Measurements from ENCODE around the gene SUCLG1.

Gene SUCLG1

DNA sequence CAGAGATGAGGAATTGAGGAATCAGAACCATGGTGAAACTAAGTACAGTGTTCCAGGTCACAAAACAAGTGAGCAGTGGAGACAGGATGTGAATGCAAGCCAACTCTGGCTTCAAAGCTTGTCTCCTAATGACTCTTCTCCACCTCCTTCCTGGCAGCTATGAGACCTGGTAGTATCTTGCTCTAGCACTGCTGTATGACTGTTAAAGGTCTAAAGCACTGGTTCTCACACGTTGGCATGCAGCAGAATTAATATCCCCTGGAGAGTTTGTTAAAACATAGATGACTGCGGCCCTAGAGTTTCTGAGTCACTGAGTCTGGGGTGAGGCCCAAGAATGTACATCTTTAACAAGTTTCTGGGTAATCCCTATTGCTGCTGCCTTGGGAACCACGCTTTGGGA is 63.3 kb downstream of the SUCLG1 start:
- no peak for TF ChIP-seq POLR2A (IDR thresholded peaks at IDR 0.05; ENCODE audit: low read depth, low read length)
- TF ChIP-seq SPI1 (IDR thresholded peaks at IDR 0.05; ENCODE audit: low read depth, low read length): no peak
- no peak for TF ChIP-seq POLR2AphosphoS5 (IDR thresholded peaks at IDR 0.05; ENCODE audit: low read depth, low read length)
- TF ChIP-seq PAX5 (IDR thresholded peaks at IDR 0.05; ENCODE audit: insufficient read depth, low read length, severe bottlenecking): no peak
- TF ChIP-seq POU2F2 (IDR thresholded peaks at IDR 0.05; ENCODE audit: low read depth, low read length): no peak
- no peak for TF ChIP-seq TAF1 (IDR thresholded peaks at IDR 0.05; ENCODE audit: low read depth, low read length)
- no peak for DNase-seq (ENCODE audit: insufficient read length, low spot score)
- no peak for FAIRE-seq

DNA sequence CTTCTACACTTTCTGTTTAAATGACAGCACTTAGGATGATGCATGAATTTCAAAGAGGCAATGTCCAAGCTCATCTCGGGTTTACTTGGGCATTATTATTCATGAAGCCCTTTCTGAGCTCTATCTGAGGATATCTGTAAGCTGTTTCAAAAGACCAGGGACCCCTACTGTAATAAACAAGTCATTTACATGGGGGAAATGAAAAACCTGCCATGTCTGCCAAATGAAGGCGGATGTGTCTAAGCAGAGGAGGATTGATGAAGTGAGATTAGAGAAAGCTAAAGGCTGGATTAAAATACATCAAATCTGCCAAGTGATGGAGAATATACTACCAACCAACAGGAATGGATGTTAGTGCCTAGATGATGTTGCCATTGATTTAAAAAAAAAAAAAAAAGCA is 64.5 kb downstream of the SUCLG1 start:
- no peak for DNase-seq (ENCODE audit: insufficient read length, low spot score)
- TF ChIP-seq TAF1 (IDR thresholded peaks at IDR 0.05; ENCODE audit: low read depth, low read length): no peak
- no peak for TF ChIP-seq SPI1 (IDR thresholded peaks at IDR 0.05; ENCODE audit: low read depth, low read length)
- no peak for TF ChIP-seq POLR2AphosphoS5 (IDR thresholded peaks at IDR 0.05; ENCODE audit: low read depth, low read length)
- no peak for TF ChIP-seq PAX5 (IDR thresholded peaks at IDR 0.05; ENCODE audit: insufficient read depth, low read length, severe bottlenecking)
- no peak for TF ChIP-seq POLR2A (IDR thresholded peaks at IDR 0.05; ENCODE audit: low read depth, low read length)
- no peak for TF ChIP-seq POU2F2 (IDR thresholded peaks at IDR 0.05; ENCODE audit: low read depth, low read length)
- FAIRE-seq: no peak

DNA sequence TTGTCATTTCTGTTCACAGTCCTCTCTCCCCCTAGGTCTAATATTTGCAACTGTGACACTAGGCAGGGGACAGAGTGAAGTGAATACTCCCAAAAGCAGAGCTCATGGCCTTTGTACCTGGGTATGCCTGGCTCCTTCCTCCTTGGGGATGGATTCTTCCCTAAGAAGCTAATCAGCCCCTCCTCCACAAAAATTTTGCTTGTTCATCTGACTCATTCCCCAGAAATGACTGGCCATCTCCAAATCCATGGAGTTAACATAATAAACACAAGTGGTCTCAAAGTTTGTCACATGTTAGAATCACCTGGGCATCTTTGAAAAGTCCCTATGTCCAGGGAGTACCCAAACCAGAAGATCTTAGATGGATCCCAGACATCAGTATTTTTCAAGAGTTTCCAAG is 65.3 kb downstream of the SUCLG1 start:
- FAIRE-seq (no peak), DNase-seq (ENCODE audit: insufficient read length, low spot score) (no peak)
- no peak for TF ChIP-seq SPI1 (IDR thresholded peaks at IDR 0.05; ENCODE audit: low read depth, low read length)
- TF ChIP-seq TAF1 (IDR thresholded peaks at IDR 0.05; ENCODE audit: low read depth, low read length): no peak
- TF ChIP-seq POU2F2 (IDR thresholded peaks at IDR 0.05; ENCODE audit: low read depth, low read length): no peak
- no peak for TF ChIP-seq POLR2A (IDR thresholded peaks at IDR 0.05; ENCODE audit: low read depth, low read length)
- no peak for TF ChIP-seq POLR2AphosphoS5 (IDR thresholded peaks at IDR 0.05; ENCODE audit: low read depth, low read length)
- TF ChIP-seq PAX5 (IDR thresholded peaks at IDR 0.05; ENCODE audit: insufficient read depth, low read length, severe bottlenecking): no peak

DNA sequence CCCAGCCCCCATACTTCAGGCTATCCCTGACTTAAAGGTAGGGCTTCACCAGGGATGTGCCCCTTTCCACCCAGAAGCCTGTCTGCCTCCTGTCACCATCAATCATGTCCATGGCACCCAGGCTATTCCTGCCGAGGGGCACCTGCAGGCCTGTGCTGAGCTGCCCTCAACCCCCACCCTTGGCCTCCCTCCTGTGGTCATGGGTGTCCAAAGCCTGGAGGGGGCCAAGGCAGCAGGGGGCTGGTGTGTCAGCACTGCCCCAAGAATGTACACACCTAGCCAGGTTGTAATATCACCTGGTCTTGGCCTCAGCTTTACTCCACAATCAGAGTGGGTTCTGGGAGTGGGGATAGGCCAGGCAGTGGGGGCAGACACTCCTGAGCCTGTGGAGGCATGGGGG is 69.3 kb downstream of the SUCLG1 start:
- no peak for DNase-seq (ENCODE audit: insufficient read length, low spot score)
- no peak for TF ChIP-seq POLR2A (IDR thresholded peaks at IDR 0.05; ENCODE audit: low read depth, low read length)
- TF ChIP-seq POLR2AphosphoS5 (IDR thresholded peaks at IDR 0.05; ENCODE audit: low read depth, low read length): no peak
- no peak for TF ChIP-seq PAX5 (IDR thresholded peaks at IDR 0.05; ENCODE audit: insufficient read depth, low read length, severe bottlenecking)
- TF ChIP-seq POU2F2 (IDR thresholded peaks at IDR 0.05; ENCODE audit: low read depth, low read length): no peak
- no peak for TF ChIP-seq SPI1 (IDR thresholded peaks at IDR 0.05; ENCODE audit: low read depth, low read length)
- TF ChIP-seq TAF1 (IDR thresholded peaks at IDR 0.05; ENCODE audit: low read depth, low read length): no peak
- no peak for FAIRE-seq

DNA sequence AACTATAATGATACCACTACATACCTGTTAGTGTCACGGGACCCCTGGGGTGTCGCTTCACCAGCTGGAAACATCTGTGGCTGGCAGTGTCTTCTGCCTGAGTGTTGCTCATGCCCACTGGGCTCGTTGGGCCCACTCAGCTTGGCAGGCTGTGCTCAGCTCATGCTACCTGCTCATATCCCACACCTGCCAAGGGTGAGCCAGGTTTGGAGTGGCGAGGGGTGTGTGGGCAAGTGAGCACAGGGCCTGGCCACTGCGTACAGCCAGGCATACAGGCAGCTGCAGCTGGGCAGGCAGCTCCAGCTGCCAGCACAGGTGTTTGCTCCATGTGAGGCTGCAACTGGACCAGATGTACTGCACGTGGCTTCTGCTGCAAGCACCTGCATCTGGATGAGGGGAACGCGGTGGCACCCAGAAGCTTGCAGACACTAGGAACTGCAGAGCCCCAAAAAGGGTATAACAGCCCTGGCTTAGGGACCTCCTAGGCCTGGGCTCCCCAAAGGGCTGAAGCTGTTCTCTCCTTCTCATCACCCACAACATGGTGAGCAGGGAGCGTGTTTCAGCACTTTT is 70.1 kb downstream of the SUCLG1 start:
- FAIRE-seq: no peak
- TF ChIP-seq TAF1 (IDR thresholded peaks at IDR 0.05; ENCODE audit: low read depth, low read length): no peak
- TF ChIP-seq POLR2A (IDR thresholded peaks at IDR 0.05; ENCODE audit: low read depth, low read length): no peak
- no peak for TF ChIP-seq POLR2AphosphoS5 (IDR thresholded peaks at IDR 0.05; ENCODE audit: low read depth, low read length)
- no peak for TF ChIP-seq POU2F2 (IDR thresholded peaks at IDR 0.05; ENCODE audit: low read depth, low read length)
- no peak for DNase-seq (ENCODE audit: insufficient read length, low spot score)

DNA sequence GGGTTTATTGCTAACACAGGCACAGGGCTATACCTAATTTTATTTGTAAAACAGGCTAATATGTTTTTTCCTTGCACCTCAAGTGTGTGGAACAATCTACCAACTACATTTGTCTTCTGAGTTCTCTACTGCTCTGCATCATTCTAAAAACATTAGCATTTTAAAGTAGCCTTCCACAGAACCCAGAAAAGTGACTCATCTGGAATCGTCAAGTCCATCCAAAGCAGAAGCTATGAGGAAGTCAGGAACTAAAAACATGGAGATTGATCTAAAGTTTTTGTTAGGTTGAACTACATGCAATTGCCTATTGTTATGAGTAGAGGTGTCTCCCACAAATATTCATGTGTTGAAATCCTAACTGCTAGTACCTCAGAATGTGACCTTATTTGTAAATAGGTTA is 70.9 kb downstream of the SUCLG1 start:
- no peak for FAIRE-seq
- TF ChIP-seq PAX5 (IDR thresholded peaks at IDR 0.05; ENCODE audit: insufficient read depth, low read length, severe bottlenecking) (no peak), SPI1 (IDR thresholded peaks at IDR 0.05; ENCODE audit: low read depth, low read length) (no peak), POLR2AphosphoS5 (IDR thresholded peaks at IDR 0.05; ENCODE audit: low read depth, low read length) (no peak), POU2F2 (IDR thresholded peaks at IDR 0.05; ENCODE audit: low read depth, low read length) (no peak), POLR2A (IDR thresholded peaks at IDR 0.05; ENCODE audit: low read depth, low read length) (no peak), TAF1 (IDR thresholded peaks at IDR 0.05; ENCODE audit: low read depth, low read length) (no peak)
- DNase-seq (ENCODE audit: insufficient read length, low spot score): no peak

DNA sequence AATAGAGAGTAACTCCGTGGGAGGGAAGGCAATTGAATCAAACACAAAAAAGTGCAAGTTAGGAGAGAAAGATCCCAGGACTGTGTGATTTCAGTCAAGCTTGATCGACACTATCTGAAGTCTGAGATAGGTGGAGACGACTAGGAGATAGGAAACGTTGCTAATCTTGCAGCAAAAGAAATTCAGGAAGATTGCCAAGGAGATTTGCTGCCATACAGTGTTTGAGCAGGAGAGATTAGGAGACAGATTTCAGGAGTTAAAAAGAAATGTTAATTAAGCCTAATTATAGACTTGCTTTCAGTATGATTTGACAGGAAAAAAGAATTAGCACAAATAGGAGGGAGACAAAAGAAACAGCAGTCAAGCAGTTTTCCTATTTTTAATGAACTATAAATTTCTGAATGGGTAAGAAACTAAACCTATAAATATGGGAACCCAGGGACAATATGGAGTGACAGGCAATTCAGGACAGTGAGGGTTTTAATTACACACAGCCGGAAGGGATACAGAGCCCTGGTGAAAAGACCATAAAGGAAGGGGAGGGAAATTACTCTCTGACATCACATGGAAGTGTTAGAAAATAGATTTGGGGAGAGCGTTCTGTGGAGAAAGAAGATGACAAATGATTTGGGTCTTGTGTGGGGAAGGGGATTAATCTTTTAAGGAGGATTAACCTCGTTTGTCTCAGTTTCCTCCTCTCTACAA is 72.6 kb downstream of the SUCLG1 start:
- FAIRE-seq (no peak), DNase-seq (ENCODE audit: insufficient read length, low spot score) (no peak)
- TF ChIP-seq POU2F2 (IDR thresholded peaks at IDR 0.05; ENCODE audit: low read depth, low read length) (no peak), PAX5 (IDR thresholded peaks at IDR 0.05; ENCODE audit: insufficient read depth, low read length, severe bottlenecking) (no peak), POLR2A (IDR thresholded peaks at IDR 0.05; ENCODE audit: low read depth, low read length) (no peak), POLR2AphosphoS5 (IDR thresholded peaks at IDR 0.05; ENCODE audit: low read depth, low read length) (no peak), SPI1 (IDR thresholded peaks at IDR 0.05; ENCODE audit: low read depth, low read length) (no peak), TAF1 (IDR thresholded peaks at IDR 0.05; ENCODE audit: low read depth, low read length) (no peak)

DNA sequence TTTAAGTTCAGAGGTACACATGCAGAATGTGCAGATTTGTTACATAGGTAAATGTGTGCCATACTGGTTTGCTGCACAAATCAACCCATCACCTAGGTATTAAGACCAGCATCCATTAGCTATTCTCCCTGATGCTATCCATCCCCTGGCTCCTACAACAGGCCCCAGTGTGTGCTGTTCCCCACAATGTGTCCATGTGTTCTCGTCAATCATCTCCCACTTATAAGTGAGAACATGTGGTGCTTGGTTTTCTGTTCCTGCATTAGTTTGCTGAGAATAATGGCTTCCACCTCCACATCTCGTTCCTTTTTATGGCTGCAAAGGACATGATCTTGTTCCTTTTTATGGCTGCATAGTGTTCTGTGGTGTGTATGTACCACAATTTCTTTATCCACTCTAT is 75.8 kb downstream of the SUCLG1 start:
- no peak for FAIRE-seq
- no peak for DNase-seq (ENCODE audit: insufficient read length, low spot score)
- TF ChIP-seq PAX5 (IDR thresholded peaks at IDR 0.05; ENCODE audit: insufficient read depth, low read length, severe bottlenecking) (no peak), POLR2AphosphoS5 (IDR thresholded peaks at IDR 0.05; ENCODE audit: low read depth, low read length) (no peak), POU2F2 (IDR thresholded peaks at IDR 0.05; ENCODE audit: low read depth, low read length) (no peak), POLR2A (IDR thresholded peaks at IDR 0.05; ENCODE audit: low read depth, low read length) (no peak), SPI1 (IDR thresholded peaks at IDR 0.05; ENCODE audit: low read depth, low read length) (no peak), TAF1 (IDR thresholded peaks at IDR 0.05; ENCODE audit: low read depth, low read length) (no peak)

DNA sequence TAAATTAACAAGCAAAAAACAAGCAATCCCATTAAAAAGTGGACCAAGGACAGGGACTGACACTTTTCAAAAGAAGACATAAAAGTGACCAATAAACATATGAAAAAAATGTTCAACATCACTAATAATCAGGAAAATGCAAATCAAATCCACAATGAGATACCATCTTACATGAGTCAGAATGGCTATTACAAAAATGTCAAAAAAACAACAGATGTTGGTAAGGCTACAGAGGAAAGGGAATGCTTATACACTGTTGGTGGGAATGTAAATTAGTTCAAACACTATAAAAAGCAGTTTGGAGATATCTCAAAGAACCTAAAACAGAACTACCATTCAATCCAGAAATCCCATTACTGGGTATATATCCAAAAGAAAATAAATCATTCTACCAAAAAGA is 78.2 kb downstream of the SUCLG1 start:
- FAIRE-seq (no peak), DNase-seq (ENCODE audit: insufficient read length, low spot score) (no peak)
- no peak for TF ChIP-seq TAF1 (IDR thresholded peaks at IDR 0.05; ENCODE audit: low read depth, low read length)
- TF ChIP-seq SPI1 (IDR thresholded peaks at IDR 0.05; ENCODE audit: low read depth, low read length): no peak
- TF ChIP-seq POU2F2 (IDR thresholded peaks at IDR 0.05; ENCODE audit: low read depth, low read length): no peak
- TF ChIP-seq POLR2A (IDR thresholded peaks at IDR 0.05; ENCODE audit: low read depth, low read length): no peak
- no peak for TF ChIP-seq PAX5 (IDR thresholded peaks at IDR 0.05; ENCODE audit: insufficient read depth, low read length, severe bottlenecking)
- no peak for TF ChIP-seq POLR2AphosphoS5 (IDR thresholded peaks at IDR 0.05; ENCODE audit: low read depth, low read length)

Measured in GM12891 (cell line).